HepG2 (cell line): Measurements from ENCODE around the gene ANG. TPM values are rescaled to one million over a fixed set of nuclear protein-coding genes. Genes with fewer than 3 reads are reported as not detected.

Source experiments
- ATF3 ChIP-seq: sonication (generic); formaldehyde crosslinking; IDR thresholded peaks from 2 replicates; pipeline ENCODE4 v1.4.0; 2020; ENCODE audit warnings: missing genetic modification reagents
- DMAP1 ChIP-seq: IDR thresholded peaks from 2 replicates; pipeline ENCODE4 v1.6.1; 2016
- IRF2 ChIP-seq: IDR thresholded peaks from 2 replicates; pipeline ENCODE4 v1.6.1; 2018; ENCODE audit warnings: missing genetic modification reagents, missing compliant biosample characterization
- KDM3A ChIP-seq: IDR thresholded peaks from 2 replicates; pipeline ENCODE4 v1.6.1; 2018; ENCODE audit warnings: low read depth, missing compliant biosample characterization
- MAFK ChIP-seq, 2 experiments: IDR thresholded peaks in 1 of 2; conservative IDR thresholded peaks in 1 of 2; 2 replicates each; pipeline ENCODE4 v1.6.1; 2011; ENCODE audit warnings: improper control_type of control experiment in 2 of 2, low read length in 2 of 2
- TBX3 ChIP-seq: fragments of 450-650 bp; IDR thresholded peaks from 2 replicates; pipeline ENCODE4 v1.6.1; 2017; ENCODE audit warnings: antibody characterized with exemption, mild to moderate bottlenecking, inconsistent platforms, borderline replicate concordance
- ZNF292 ChIP-seq: sonication (generic); formaldehyde crosslinking; IDR thresholded peaks from 2 replicates; pipeline ENCODE4 v1.8.1; 2022; ENCODE audit warnings: mild to moderate bottlenecking, low read depth, missing genetic modification reagents, borderline replicate concordance
- ZNF629 ChIP-seq: sonication (generic); formaldehyde crosslinking; conservative IDR thresholded peaks from 2 replicates; pipeline ENCODE4 v1.5.0; 2020; ENCODE audit warnings: missing genetic modification reagents
- ZNF782 ChIP-seq: sonication (generic); formaldehyde crosslinking; IDR thresholded peaks from 2 replicates; pipeline ENCODE4 v1.4.0; 2020; ENCODE audit warnings: missing genetic modification reagents, mild to moderate bottlenecking, borderline replicate concordance
- ZNF878 ChIP-seq: sonication (generic); formaldehyde crosslinking; IDR thresholded peaks from 2 replicates; pipeline ENCODE4 v1.8.1; 2023; ENCODE audit warnings: mild to moderate bottlenecking, missing genetic modification reagents, moderate library complexity
- ZSCAN9 ChIP-seq: IDR thresholded peaks from 2 replicates; pipeline ENCODE4 v1.6.1; 2016; ENCODE audit warnings: borderline replicate concordance
- polyA plus RNA-seq, 8 experiments: library from polyadenylated mRNA; depleted of rRNA in 3 of 8; stranded (reverse) in 7 of 8; unstranded in 1 of 8; fragments of >200 nt; fragmentation: Illumina TruSeq in 4 of 8; extraction: Trizol in 4 of 8; gene quantifications; 2 replicates each; pipeline versions ENCODE4 v1.2.1 to v1.2.3, GENCODE V29; 2011 to 2016; ENCODE audit warnings: low read depth in 4 of 8, missing spikeins in 1 of 8, mixed read lengths in 1 of 8; ENCODE audit not compliant: insufficient read depth in 1 of 8
- total RNA-seq, 5 experiments: library from RNA; depleted of rRNA; stranded (reverse); fragments of >200 nt; fragmentation: Illumina TruSeq; extraction: Trizol; gene quantifications; 2 replicates each; pipeline ENCODE4 v1.2.3, GENCODE V29; 2016; ENCODE audit warnings: low read depth in 1 of 5
- TF ChIP-seq, protein P1 (sequence below): sonication (generic); formaldehyde crosslinking; IDR thresholded peaks from 2 replicates; pipeline ENCODE4 v1.4.0; 2020; ENCODE audit warnings: missing genetic modification reagents
- TF ChIP-seq, protein P2 (sequence below): sonication (generic); formaldehyde crosslinking; IDR thresholded peaks from 2 replicates; pipeline ENCODE4 v1.8.1; 2023; ENCODE audit warnings: mild to moderate bottlenecking, missing genetic modification reagents
- TF ChIP-seq, protein P3 (sequence below): sonication (generic); formaldehyde crosslinking; IDR thresholded peaks from 2 replicates; pipeline ENCODE4 v1.5.1; 2020; ENCODE audit warnings: mild to moderate bottlenecking, missing genetic modification reagents

ANG gene
- total and polyA plus RNA-seq, 2 of the 13 experiments (the other 11 are each of a cell fraction or from before 2014, with no cell fraction given): 83.6 to 401 TPM

DNA sequence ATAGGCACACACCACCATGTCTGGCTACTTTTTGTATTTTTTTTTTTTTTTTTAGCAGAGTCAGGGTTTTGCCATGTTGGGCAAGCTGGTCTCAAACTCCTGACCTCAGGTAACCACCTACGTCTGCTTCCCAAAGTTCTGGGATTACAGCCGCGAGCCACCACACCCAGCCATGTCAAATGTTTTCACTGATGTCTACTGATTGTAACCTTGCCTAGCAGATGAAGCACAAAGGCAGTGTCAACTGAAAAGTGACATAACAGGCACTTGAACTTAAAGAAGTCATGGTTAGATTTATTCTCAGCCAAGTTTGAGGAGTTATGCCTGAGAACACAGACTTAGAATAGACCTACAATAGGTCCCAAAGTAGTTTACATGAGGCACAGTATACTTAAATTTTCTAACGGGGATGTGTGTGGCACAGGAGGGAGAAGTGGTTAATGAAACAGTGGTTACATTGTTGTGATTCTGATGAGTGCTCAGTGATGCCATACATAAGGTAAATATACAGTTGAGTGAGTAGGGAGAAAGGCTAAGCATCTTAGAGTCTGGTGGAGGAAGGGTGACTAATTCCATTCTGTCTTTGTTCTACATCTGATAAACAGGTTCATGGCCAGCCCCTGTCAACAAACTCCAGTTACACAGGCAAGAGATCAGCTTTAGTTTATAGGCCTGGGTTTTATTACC, 16.8 kb upstream of the ANG start (continued):
- TF ChIP-seq, protein P1, sequence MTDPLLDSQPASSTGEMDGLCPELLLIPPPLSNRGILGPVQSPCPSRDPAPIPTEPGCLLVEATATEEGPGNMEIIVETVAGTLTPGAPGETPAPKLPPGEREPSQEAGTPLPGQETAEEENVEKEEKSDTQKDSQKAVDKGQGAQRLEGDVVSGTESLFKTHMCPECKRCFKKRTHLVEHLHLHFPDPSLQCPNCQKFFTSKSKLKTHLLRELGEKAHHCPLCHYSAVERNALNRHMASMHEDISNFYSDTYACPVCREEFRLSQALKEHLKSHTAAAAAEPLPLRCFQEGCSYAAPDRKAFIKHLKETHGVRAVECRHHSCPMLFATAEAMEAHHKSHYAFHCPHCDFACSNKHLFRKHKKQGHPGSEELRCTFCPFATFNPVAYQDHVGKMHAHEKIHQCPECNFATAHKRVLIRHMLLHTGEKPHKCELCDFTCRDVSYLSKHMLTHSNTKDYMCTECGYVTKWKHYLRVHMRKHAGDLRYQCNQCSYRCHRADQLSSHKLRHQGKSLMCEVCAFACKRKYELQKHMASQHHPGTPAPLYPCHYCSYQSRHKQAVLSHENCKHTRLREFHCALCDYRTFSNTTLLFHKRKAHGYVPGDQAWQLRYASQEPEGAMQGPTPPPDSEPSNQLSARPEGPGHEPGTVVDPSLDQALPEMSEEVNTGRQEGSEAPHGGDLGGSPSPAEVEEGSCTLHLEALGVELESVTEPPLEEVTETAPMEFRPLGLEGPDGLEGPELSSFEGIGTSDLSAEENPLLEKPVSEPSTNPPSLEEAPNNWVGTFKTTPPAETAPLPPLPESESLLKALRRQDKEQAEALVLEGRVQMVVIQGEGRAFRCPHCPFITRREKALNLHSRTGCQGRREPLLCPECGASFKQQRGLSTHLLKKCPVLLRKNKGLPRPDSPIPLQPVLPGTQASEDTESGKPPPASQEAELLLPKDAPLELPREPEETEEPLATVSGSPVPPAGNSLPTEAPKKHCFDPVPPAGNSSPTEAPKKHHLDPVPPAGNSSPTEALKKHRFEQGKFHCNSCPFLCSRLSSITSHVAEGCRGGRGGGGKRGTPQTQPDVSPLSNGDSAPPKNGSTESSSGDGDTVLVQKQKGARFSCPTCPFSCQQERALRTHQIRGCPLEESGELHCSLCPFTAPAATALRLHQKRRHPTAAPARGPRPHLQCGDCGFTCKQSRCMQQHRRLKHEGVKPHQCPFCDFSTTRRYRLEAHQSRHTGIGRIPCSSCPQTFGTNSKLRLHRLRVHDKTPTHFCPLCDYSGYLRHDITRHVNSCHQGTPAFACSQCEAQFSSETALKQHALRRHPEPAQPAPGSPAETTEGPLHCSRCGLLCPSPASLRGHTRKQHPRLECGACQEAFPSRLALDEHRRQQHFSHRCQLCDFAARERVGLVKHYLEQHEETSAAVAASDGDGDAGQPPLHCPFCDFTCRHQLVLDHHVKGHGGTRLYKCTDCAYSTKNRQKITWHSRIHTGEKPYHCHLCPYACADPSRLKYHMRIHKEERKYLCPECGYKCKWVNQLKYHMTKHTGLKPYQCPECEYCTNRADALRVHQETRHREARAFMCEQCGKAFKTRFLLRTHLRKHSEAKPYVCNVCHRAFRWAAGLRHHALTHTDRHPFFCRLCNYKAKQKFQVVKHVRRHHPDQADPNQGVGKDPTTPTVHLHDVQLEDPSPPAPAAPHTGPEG (CRISPR knock-in tag): no peak
- no peak for TF ChIP-seq KDM3A (CRISPR knock-in tag)
- TF ChIP-seq ZNF782 (CRISPR knock-in tag): no peak
- peak; percentile 54; the same call in 1 of the 2 replicates for TF ChIP-seq ZNF878 (CRISPR knock-in tag)
- TF ChIP-seq ZNF292 (CRISPR knock-in tag): no peak
- TF ChIP-seq ZNF629: no peak
- TF ChIP-seq ZSCAN9 (CRISPR knock-in tag): peak; percentile 48; the same call in 1 of the 2 replicates
- peak; percentile 38; the same call in 1 of the 2 replicates for TF ChIP-seq IRF2
- TF ChIP-seq TBX3: no peak
- no peak; the same call in 1 of the 2 replicates for TF ChIP-seq DMAP1
- TF ChIP-seq MAFK (conservative IDR thresholded peaks at IDR 0.05 in 1 of 2, IDR thresholded peaks at IDR 0.05 in 1 of 2; ENCODE audit: low read length in 2 of 2): peak; percentile 11 to 46; a peak in 2 of 4 replicates
- TF ChIP-seq, protein P2, sequence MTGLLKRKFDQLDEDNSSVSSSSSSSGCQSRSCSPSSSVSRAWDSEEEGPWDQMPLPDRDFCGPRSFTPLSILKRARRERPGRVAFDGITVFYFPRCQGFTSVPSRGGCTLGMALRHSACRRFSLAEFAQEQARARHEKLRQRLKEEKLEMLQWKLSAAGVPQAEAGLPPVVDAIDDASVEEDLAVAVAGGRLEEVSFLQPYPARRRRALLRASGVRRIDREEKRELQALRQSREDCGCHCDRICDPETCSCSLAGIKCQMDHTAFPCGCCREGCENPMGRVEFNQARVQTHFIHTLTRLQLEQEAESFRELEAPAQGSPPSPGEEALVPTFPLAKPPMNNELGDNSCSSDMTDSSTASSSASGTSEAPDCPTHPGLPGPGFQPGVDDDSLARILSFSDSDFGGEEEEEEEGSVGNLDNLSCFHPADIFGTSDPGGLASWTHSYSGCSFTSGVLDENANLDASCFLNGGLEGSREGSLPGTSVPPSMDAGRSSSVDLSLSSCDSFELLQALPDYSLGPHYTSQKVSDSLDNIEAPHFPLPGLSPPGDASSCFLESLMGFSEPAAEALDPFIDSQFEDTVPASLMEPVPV (CRISPR knock-in tag): no peak
- TF ChIP-seq, protein P3, sequence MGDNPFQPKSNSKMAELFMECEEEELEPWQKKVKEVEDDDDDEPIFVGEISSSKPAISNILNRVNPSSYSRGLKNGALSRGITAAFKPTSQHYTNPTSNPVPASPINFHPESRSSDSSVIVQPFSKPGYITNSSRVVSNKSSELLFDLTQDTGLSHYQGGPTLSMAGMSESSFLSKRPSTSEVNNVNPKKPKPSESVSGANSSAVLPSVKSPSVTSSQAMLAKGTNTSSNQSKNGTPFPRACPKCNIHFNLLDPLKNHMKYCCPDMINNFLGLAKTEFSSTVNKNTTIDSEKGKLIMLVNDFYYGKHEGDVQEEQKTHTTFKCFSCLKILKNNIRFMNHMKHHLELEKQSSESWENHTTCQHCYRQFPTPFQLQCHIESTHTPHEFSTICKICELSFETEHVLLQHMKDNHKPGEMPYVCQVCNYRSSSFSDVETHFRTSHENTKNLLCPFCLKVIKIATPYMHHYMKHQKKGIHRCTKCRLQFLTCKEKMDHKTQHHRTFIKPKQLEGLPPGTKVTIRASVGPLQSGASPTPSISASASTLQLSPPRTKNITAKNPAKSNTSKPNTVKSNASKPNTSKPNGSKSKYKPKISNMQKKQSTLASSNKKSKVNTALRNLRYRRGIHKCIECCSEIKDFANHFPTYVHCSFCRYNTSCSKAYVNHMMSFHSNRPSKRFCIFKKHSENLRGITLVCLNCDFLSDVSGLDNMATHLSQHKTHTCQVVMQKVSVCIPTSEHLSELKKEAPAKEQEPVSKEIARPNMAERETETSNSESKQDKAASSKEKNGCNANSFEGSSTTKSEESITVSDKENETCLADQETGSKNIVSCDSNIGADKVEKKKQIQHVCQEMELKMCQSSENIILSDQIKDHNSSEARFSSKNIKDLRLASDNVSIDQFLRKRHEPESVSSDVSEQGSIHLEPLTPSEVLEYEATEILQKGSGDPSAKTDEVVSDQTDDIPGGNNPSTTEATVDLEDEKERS: 0 out of 2 replicates have a peak, but pooled peaks have one; percentile 34
- TF ChIP-seq ATF3 (CRISPR knock-in tag): peak; percentile 84
